Right ventricle myocardium superior (tissue), 1 donor: ENCODE measurements around the gene DPP3. TPM values are rescaled to one million over a fixed set of nuclear protein-coding genes. Genes with fewer than 3 reads are reported as not detected.
A peak's percentile ranks its signal among the peaks of the same experiment; 100 is the strongest.
"Not testable (repeated sequence)": the region's sequence is repeated elsewhere in the genome, so short reads cannot be mapped to it uniquely, and the experiment has no call there.

Experiments
- ATAC-seq: fragments of 200-7000 bp; cut with Tn5 transposase; one replicate; pipeline ENCODE4 v1.9.1; 2020; ENCODE audit warnings: mild to moderate bottlenecking; ENCODE audit not compliant: poor library complexity
- DNase-seq: peaks from one replicate; pipeline ENCODE4 v3.0.0-alpha.2; 2020
- intact Hi-C: fragments of 100-400 bp; cut with DNase I; formaldehyde crosslinking; loops from one replicate; pipeline ENCODE4 v1.11.2; 2022
- long read RNA-seq: library from polyadenylated mRNA; unstranded; transcript quantifications from one replicate; pipeline ENCODE4 v2.0.0, GENCODE V29; 2021
- total RNA-seq: library from RNA; stranded (reverse); fragmentation: NEBNext Ultra II Directional; extraction: Animal tissue kit (Norgen Biotek cat#: 25700); gene quantifications from one replicate; pipeline ENCODE4 v1.2.1, GENCODE V29; 2021
- donor health status: DM: no; HTN: yes; CAD: no; lungs with severe emphysema.

Gene DPP3, protein sequence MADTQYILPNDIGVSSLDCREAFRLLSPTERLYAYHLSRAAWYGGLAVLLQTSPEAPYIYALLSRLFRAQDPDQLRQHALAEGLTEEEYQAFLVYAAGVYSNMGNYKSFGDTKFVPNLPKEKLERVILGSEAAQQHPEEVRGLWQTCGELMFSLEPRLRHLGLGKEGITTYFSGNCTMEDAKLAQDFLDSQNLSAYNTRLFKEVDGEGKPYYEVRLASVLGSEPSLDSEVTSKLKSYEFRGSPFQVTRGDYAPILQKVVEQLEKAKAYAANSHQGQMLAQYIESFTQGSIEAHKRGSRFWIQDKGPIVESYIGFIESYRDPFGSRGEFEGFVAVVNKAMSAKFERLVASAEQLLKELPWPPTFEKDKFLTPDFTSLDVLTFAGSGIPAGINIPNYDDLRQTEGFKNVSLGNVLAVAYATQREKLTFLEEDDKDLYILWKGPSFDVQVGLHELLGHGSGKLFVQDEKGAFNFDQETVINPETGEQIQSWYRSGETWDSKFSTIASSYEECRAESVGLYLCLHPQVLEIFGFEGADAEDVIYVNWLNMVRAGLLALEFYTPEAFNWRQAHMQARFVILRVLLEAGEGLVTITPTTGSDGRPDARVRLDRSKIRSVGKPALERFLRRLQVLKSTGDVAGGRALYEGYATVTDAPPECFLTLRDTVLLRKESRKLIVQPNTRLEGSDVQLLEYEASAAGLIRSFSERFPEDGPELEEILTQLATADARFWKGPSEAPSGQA
- 11.1 TPM for total RNA-seq
- long read RNA-seq, transcript DPP3-211 (18 exons, 3,078 nt) = major isoform, 7 of 22 reads
- long read RNA-seq, partial matches to known transcripts = 5 of 22 reads
- long read RNA-seq, other reads (novel, unspliced or antisense) = 6 of 22 reads

DNA sequence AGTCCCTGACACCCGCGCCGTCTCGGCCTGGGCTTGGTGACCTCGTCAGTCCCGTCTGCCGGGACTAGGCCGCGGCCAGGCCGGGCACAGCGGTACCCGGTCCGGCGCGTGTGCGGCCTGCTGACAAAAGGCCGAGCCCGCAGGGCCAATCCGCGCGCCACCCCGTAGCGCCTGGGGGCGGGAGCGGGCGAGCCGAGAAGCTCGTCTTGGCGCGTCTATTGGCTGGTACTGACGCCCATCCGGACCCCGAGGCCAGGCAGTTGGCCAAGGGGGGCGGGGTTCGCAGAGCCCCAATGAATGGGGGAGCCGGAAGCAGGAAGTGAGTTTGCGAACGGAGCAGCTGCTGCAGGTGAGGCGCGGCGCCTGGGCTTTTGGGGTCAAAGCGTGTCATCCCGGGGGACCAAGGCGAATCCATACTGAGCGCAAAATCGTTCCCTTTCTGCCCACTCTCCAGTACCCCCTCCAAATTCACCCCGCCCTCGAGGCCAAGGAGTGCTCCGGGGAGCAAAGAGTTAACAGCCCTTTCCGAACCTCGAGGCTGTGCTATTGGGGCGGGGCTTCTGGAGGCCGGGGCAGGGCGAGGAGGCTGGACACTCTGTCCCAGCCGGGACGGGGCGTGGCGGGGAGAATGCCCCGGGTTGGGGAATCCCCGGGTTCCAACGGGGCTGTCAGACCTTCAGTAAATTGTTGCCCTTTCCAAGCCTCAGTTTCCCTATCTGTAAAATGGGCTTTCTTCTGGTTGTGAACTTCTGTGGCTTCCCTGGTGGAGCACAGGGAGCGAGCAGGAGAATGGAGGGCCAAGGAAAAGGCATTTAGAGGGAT is at the start of gene DPP3:
TSS of gene DPP3 (plus strand) at position 318 of the 822 bp plus-strand sequence. CDS start 1,767 bp downstream, outside the sequence.
- intact Hi-C loops = no loop called here
- DNase-seq = peak; percentile 98
- peak; percentile 97 for ATAC-seq

DNA sequence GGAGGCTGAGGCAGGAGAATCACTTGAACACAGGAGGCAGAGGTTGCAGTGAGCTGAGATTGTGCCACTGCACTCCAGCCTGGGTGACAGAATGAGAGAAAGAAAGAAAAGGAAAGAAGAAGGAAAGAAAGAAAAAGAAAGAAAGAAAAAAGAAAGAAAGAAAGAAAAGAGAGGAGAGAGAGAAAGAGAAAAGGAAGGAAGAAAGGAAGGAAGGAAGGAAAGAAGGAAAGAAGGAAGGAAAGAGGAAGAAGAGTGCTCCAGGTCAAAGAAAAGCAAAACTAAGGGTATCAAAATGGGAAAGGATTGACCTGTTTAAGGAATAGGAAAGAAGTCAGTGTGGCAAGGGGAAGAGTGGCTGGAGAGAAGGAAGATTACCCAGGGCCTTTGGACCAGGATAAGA is 48.9 kb upstream of the DPP3 start:
- DNase-seq, intact Hi-C loops, ATAC-seq: not testable (repeated sequence)

DNA sequence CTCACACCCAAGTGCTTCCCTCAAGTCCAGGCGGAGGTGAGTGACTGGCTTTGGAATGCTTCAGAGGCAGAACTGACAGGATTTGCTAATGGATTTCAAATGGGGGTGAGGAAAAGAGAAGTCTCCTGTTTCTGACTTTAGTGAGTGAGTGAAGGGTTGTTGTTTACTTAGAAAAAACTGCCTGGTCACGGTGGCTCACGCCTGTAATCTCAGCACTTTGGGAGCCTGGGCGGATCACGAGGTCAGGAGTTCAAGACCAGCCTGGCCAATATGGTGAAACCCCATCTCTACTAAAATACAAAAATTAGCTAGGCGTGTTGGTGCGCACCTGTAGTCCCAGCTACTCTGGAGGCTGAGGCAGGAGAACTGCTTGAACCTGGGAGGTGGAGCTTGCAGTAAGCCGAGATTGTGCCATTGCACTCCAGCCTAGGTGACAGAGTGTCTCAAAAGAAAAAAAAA is 48.3 kb upstream of the DPP3 start:
- DNase-seq, intact Hi-C loops, ATAC-seq: not testable (repeated sequence)

DNA sequence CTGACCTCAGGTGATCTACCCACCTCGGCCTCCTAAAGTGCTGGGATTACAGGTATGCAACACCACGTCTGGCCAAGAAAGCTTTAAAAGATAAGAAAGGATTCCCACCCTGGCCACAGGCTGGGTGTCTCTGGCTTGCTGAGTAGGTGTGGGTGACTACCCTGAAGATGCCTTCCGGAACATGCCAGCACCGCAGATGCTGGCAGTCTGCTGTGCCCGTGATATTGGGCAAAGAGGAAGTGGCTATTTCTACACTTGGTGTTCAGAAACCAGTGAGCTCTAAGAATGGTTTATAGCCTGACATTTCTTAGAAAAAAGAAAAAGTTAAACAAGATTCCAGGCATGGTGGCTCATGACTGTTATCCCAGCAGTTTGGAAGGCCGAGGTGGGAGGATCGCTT is 47.6 kb upstream of the DPP3 start:
- intact Hi-C loops = no loop called here
- DNase-seq (no peak), ATAC-seq (no peak)

DNA sequence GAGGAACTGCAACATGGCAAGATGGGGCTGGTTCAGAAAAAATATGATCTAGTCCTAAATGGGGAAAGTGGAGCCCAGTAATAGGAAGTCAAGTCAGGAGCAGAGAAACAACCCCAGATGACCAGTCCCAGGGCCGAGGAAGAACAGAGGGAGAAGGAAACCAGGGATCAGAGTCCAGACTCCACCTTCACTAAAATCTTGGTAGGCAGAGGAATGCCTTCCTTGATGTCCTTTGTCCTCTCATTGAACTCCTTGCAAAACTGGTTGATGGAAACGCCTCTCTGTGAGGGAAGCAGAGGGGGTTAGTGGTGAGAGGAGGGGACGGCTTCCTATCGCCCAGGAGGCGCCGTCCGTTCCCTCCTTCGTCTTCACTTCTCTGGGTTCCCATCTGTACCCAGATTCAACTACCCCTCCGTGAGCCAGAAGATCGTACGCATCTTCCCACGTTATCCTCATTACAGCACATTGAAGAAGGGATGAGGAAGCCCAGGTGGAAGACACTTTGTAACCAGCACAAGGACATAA is 42.2 kb upstream of the DPP3 start:
- no peak for ATAC-seq
- intact Hi-C loops = no loop called here
- DNase-seq = no peak

DNA sequence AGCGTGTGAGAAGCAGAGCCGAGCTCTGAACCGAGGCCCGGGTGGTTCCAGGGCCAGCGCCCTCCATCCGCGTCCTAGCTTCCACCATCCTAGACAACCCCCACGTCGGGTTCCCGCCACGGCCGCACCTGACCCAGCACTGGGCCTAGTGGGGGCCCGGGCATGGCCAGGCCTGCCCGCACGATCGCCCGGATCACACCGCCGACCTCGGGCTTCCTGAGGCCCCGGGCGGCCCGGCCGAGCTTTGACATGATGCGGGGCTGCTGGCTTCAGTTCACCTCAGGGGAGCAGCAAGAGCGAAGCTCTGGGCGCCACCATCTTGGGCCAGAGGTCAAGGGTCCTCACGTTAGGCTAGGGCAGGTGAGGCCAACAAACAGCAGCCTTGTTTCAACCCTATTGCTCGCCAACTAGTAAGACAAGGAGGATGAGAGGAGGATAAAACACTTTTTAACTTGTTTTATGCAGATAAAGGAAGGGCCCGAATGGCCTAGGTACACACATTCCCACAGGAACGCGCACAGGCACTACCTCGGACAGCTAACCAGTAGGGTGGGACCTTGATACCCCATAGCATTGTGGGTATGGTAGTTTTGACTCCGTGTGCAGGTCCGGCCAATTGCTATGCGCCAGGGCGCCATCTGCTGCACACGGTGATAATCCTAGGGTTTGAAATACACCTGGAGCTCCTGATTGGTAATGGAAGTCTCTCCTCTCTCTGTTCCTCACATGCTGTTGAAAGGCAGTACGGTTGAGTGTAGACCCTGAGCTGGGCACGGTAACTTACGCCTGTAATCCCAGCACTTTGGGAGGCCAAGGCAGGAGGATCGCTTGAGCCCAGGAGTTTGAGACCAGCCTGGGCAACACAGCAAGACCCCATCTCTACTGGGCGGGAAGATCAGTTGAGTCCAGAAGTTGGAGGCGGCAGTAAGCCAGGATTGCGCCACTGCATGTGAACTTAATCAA is 41.4 kb upstream of the DPP3 start, which contains the start of gene MRPL11:
TSS of gene MRPL11 (minus strand) at position 345 of the 963 bp plus-strand sequence. CDS start at position 251, 94 bp downstream.
- DNase-seq (peak; percentile 94), ATAC-seq (peak; percentile 100)
- intact Hi-C loops = no loop called here

DNA sequence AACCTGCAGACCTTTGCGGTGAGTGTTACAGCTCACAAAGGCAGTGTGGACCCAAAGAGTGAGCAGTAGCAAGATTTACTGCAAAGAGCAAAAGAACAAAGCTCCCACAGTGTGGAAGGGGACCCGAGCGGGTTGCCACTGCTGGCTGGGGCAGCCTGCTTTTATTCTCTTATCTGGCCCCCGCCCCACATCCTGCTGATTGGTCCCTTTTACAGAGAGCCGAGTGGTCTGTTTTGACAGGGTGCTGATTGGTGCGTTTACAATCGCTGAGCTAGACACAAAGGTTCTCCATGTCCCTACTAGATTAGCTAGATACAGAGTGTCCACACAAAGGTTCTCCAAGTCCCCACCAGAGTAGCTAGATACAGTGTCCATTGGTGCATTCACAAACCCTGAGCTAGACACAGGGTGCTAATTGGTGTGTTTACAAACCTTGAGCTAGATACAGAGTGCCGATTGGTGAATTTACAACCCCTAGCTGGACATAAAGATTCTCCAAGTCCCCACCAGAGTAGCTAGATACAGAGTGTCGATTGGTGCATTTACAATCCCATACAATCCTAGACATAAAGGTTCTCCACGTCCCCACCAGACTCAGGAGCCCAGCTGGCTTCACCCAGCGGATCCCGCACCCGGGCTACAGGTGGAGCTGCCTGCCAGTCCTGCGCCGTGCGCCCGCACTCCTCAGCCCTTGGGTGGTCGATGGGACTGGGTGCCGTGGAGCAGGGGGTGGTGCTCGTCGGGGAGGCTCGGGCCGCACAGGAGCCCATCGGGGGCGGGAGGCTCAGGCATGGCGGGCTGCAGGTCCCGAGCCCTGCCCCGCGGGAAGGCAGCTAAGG is 39.9 kb upstream of the DPP3 start:
- intact Hi-C loops, DNase-seq, ATAC-seq: not testable (repeated sequence)

DNA sequence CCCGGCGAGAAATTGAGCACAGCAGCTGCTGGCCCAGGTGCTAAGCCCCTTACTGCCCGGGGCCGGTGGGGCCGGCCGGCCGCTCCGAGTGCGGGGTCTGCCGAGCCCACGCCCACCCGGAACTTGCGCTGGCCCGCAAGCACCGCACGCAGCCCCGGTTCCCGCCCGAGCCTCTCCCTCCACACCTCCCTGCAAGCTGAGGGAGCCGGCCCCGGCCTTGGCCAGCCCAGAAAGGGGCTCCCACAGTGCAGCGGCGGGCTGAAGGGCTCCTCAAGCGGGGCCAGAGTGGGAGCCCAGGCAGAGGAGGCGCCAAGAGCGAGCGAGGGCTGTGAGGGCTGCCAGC is 39.3 kb upstream of the DPP3 start:
- intact Hi-C loops, ATAC-seq, DNase-seq: not testable (repeated sequence)

DNA sequence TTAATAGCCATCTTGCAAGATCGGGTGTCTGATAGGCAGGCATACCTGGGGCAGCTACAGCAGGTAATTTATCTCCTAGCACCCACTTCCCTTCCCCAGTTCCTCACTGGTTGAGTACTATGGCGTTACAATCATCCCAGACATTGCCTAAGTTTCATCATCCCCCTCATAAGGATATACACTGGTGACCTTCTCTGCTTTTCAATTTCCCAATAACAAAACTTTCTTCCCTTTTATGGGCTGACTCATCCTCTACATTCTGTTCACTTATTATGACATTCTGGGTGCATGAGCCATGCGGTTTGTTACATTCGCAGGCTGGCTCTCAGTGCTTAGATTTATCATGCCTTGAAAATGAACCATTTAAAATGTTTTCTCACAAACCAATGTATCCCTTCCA is 36.6 kb upstream of the DPP3 start:
- DNase-seq (no peak), ATAC-seq (no peak)
- intact Hi-C loops = no loop called here

DNA sequence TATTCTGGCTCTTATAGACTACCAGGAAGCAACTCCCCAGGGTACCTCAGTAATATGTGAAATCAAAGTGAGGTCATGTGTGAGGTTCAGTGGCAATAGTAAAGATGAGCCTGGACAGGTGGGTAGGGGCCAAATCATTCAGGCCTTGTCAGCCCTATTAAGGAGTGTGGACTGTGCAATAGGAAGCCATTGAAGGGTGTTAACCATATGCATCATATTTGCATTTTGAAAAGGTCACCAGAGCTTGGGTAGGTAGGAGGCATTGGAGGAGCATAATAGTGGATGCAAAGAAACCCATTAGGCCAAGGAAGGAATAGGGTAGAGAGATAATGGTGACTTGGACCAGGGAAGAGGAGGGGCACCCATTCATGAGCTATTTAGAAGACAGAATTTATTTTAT is 33.2 kb upstream of the DPP3 start:
- no peak for ATAC-seq
- intact Hi-C loops = no loop called here
- no peak for DNase-seq

DNA sequence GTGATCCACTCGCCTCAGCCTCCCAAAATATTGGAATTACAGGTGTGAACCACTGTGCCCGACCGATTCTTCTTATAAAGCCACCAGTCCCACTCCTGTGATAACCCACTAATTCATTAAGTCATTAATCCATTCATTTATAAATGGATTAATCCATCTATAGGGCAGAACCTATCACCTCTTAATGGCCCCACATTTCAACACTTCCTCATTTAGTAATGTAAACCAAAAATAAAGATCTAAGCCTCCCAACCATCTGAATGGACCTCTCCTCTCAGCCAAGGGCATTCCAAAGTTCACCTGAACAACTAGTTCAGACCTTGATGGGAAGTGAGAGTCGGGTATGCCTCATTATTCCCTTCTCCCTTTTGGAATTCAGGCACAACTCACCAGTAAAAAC is 31.7 kb upstream of the DPP3 start:
- ATAC-seq (no peak), DNase-seq (no peak)
- intact Hi-C loops = no loop called here

DNA sequence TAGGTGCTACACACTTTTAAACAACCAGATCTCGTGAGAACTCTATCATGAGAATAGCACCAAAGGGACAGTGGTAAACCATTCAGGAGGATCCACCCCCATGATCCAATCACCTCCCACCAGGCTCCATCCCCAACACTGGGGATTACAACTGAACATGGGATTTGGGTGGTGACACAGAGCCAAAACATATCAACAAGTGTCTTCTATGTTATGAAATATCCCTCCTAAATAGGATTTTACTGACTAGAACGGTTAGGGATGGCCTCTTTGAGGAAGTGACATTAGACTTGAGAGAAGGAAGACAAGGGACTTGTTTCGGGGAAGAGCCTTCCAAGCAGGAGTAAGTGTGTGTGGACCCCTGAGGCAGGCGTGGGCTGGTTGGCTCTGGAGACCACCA is 29.7 kb upstream of the DPP3 start:
- intact Hi-C loops = no loop called here
- DNase-seq (no peak), ATAC-seq (no peak)

DNA sequence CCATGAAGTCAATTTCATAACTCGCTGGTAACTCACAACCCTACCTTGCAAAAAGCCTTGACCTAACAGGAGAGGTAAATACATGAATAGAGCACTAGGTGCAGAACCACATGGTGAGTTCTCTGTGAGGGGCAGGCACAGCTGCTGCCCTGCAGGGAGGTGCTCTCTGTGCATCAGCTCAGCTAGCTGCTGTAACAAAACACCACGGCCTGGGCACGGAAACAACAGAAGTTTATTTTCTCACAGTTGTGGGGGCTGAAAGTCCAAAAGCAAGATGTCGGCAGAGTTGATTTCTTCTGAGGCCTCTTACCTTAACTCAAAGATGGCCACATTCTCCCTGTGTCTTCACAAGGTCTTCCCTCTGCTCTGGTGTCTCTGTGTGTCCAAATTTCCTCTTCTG is 28.6 kb upstream of the DPP3 start:
- intact Hi-C loops = no loop called here
- no peak for ATAC-seq
- no peak for DNase-seq

DNA sequence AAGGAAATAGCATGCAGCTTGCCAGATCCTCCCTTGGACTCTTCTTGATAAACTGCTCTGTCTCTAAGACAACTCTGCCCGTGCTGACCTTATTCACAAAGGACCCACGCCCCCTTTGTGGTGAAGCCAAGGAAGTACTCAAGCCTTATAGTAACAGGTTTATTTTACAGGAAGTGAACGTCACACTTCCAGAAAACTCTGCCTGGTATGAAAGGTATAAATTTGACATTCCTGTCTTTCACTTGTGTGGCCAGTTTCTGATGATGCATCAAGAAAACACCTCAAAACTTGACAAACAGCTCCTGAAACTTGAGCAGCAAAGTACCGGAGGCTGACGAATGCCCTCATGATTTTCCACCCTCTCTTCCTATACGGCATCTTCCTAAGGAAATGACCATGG is 26.0 kb upstream of the DPP3 start:
- intact Hi-C loops = no loop called here
- DNase-seq (no peak), ATAC-seq (no peak)

DNA sequence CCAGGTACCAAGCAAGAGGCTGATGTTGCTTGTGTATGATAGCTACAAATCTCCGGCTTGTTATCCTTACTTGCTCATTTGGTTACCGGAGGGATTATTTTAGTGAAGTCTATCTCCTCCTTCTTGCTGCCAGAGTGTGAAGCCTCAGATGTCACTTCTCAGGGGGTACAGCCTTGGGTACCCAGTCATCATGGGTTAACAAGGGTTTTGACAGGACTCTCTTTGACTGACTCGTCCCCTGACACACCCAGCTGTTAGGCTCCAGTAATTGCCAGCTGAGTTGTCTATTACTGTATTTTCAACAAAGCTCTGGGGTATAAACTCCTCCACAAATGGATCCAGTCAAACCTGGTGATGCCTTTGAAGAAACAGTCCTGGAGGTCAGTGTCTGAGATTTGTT is 25.4 kb upstream of the DPP3 start:
- ATAC-seq (no peak), DNase-seq (no peak)
- intact Hi-C loops = no loop called here

DNA sequence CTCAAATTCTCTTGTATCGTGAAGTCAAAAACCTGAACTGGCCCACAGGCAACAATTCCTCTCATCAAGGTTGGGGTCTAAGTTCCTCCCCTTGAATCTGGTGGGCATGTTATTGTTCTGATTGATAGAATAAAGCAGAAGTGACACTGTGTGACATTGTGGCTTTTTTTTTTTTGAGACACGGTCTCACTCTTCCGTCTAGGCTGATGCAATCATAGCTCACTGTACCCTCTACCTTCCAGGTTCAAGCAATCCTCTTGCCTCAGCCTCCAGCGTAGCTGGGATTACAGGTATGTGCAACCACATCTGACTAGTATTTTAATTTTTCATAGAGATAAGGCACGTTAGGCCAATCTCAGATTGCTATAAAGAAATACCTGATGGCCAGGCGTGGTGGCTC is 22.4 kb upstream of the DPP3 start:
- ATAC-seq (no peak), DNase-seq (no peak)
- intact Hi-C loops = no loop called here
